GM20000 (cell line): Measurements from ENCODE around the gene CORIN.

Experiments used
- DNase-seq: peaks from one replicate; pipeline ENCODE4 v3.0.0; 2012; ENCODE audit warnings: low spot score
- CTCF ChIP-seq: IDR thresholded peaks from 2 replicates; pipeline ENCODE4 v1.5.1; 2012; ENCODE audit warnings: mild to moderate bottlenecking, control low read depth; ENCODE audit errors: extremely low read depth, missing control alignments

CORIN gene

GRCh38 chr4:47621181-47621580, 216.7 kb downstream of the CORIN start:
- DNase-seq, result no peak
- TF ChIP-seq CTCF, result no peak

DNA sequence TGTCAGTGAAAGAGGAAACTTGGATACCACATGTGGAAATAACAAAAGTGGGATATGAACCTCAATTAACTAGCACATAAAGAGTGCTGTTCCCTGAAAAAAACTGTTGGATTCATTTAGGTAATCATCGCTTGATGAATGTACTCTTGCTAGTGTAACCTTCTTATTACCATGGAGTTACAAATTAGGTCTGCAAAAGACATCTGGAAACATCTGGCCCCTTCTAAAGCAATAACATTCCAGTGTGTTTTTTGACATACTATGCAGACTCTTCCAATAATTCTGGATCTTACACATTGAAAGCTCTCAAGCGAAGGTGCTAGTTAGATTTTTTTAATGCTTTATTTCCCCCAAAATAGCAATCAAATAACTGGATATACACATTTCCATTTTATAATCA, 218.2 kb downstream of the CORIN start:
- TF ChIP-seq CTCF, result no peak
- no peak for DNase-seq

DNA sequence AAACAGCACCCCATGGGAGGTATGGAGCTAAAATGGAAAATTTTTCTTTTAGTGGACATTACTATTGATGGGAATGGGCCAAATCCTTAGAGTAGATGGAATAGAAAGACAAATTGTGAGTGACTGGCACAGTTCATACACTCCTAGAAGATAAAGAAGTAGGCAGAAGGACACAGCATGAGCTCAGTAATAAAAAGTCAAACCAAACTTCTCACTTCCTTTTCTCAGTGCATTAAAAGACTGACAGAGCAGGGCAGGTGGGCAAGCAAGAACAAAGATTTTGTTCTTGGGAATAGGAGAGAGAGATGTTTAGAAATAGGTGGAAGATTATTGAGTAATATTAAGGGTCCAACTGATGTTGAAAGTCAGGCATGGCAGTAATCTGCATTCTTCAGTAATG, 220.3 kb downstream of the CORIN start:
- no peak for TF ChIP-seq CTCF
- DNase-seq, result no peak

- no peak for DNase-seq
- no peak for TF ChIP-seq CTCF
Observed at GRCh38 chr4:47615385-47615784, 222.5 kb downstream of the CORIN start.

- TF ChIP-seq CTCF, result no peak
- DNase-seq, result no peak
Observed at GRCh38 chr4:47612116-47613023, 225.5 kb downstream of the CORIN start.

GRCh38 chr4:47606482-47606881, 231.4 kb downstream of the CORIN start:
- no peak for DNase-seq
- no peak for TF ChIP-seq CTCF

DNA sequence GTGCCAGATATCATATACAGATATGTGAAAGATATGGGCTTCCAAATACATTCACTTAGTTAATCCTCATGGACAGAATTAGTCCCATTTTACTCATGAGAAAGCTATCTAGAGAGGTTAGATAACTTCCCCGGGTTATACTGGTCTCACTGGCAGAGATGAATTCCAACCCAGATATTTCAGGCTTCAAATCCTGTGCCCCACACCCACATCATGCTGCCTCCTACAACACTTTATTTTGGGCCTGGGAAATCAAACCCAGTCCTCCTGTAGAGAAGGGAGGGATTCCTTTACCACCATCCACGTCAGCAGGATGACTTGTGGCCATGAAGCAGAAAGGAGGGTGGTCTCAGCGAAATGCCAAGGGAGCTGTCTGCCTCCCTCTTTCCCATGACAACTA, 239.0 kb downstream of the CORIN start:
- TF ChIP-seq CTCF, result no peak
- DNase-seq, result no peak
